HEK293 (cell line): Measurements from ENCODE around the gene AGK.

ENCODE experiments used
- ZNF280D ChIP-seq: fragments of 450-650 bp; formaldehyde crosslinking; IDR thresholded peaks from 2 replicates; pipeline ENCODE4 v1.5.1; 2016; ENCODE audit warnings: missing biosample characterization, missing genetic modification characterization
- ZNF423 ChIP-seq: fragments of 450-650 bp; formaldehyde crosslinking; IDR thresholded peaks from 2 replicates; pipeline ENCODE4 v1.5.1; 2016; ENCODE audit warnings: missing biosample characterization, missing genetic modification characterization

- TF ChIP-seq ZNF280D (tag by site-specific recombination) (no peak), ZNF423 (tag by site-specific recombination) (no peak)
These were observed 7.5 kb downstream of the AGK start for GRCh38 chr7:141558544-141559183.
